ENCODE measurements around the gene N4BP2. TPM values are rescaled to one million over a fixed set of nuclear protein-coding genes. Genes with fewer than 3 reads are reported as not detected.
"Not testable (repeated sequence)": the region's sequence is repeated elsewhere in the genome, so short reads cannot be mapped to it uniquely, and the experiment has no call there.

N4BP2 gene
- 8.9 TPM for total RNA-seq

DNA sequence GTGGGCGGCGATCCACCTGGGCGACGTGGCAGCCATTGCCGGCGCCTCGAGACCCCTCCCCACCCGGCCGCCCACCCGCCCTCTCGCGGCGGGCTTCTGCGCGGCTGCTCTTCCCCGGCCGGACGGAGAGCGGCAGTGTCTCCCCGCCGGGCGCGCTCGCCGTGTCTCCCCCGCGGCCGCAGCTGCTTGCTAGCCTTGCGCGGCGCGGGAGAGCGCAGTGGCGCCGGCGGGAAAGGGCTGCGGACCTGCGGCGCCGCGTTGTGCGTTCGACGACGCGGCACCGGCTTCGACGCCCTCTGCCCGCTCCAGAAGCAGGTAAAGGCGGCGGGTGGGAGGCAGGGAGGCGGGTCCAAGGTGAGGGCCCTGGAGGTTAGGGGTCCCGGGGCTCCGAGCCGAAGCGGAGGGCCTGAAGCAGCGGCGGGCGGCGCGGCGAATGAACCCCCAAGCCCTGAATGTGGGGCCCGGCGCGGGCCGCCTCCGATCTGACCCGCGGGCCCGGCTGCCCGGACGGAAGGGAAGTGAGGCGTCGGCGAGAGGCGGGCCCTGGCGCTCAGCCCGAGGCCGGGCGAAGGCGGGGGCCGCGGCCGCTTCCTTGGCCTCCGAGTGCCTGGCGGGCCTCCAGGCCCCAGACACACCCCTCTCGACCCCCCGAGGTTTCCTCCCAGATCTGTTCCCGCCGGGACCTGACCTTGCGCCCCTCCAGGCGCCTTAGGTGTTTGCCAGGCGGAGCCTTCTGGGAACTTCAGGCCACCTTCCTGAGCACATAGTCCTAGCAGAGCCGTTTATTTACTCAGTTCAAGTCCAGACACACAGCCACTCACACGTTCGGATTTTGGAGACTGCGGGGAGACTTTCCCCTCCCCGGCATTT, at the start of gene N4BP2:
TSS of gene N4BP2 (plus strand) at position 135 of the 870 bp plus-strand sequence. CDS start 40,491 bp downstream, outside the sequence.
- peak; percentile 89 for ATAC-seq
- DNase-seq (ENCODE audit: low spot score): peak; percentile 90
- intact Hi-C loops (cut with DNase I): no loop called here

DNA sequence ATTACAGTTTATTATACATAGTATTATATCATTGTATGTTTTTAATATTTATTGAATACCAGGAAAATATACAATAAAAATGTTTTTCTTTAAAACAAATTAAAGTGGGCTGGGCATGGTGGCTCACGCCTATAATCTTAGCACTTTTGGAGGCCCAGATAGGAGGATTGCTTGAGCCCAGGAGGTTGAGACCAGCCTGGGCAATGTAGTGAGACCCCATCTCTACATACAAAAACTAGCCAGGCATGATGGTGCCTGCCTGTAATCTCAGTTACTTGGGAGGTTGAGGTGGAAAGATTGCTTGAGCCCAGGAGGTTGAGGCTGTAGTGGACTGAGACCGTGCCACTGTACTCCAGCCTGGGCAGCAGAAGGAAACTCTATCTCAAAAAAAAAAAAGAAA, 40.6 kb upstream of the N4BP2 start:
- DNase-seq (ENCODE audit: low spot score): no peak
- intact Hi-C loops (cut with DNase I): no loop called here

DNA sequence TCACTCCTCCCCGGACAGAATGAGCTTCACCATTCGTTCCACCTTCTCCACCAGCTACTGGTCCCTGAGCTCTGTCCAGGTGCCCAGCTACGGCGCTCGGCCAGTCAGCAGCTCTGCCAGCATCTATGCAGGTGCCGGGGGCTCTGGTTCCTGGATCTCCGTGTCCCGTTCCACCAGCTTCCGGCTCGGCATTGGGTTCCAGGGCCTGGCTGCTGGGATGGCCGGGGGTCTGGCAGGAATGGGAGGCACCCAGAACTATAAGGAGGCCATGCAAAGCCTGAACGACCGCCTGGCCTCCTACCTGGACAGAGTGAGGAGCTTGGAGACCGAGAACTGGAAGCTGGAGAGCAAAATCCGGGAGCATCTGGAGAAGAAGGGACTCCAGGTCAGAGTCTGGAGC, 36.4 kb upstream of the N4BP2 start:
- intact Hi-C loops (cut with DNase I): no loop called here
- DNase-seq (ENCODE audit: low spot score) (no peak), ATAC-seq (no peak)

More for the DNA sequence above, 40.6 kb upstream of the N4BP2 start:
- ATAC-seq: no peak

DNA sequence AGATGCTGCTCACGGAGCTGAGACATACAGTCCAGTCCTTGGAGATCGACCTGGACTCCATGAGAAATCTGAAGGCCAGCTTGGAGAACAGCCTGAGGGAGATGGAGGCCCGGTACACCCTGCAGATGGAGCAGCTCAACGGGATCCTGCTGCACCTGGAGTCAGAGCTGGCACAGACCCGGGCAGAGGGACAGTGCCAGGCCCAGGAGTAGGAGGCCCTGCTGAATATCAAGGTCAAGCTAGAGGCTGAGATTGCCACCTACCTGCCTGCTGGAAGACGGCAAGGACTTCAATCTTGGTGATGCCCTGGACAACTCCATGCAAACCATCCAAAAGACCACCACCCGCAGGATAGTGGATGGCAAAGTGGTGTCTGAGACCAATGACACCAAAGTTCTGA, 35.5 kb upstream of the N4BP2 start:
- intact Hi-C loops (cut with DNase I); DNase-seq (ENCODE audit: low spot score); ATAC-seq: not testable (repeated sequence)

DNA sequence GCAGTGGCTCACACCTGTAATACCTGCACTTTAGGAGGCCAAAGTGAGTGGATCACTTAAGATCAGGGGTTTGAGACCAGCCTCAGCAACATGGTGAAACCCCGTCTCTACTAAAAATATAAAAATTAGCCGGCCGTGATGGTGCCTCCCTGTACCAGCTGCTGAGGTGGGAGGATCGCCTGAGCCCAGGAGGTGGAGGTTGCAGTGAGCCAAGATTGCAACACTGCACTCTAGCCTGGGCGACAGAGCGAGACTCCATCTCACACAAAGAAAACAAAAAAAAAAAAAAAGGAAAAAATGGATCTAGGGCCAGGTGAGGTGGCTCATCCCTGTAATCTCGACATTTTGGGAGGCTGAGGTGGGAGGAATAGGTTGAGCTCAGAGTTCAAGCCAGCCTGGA, 32.6 kb upstream of the N4BP2 start:
- DNase-seq (ENCODE audit: low spot score); intact Hi-C loops (cut with DNase I); ATAC-seq: not testable (repeated sequence)

DNA sequence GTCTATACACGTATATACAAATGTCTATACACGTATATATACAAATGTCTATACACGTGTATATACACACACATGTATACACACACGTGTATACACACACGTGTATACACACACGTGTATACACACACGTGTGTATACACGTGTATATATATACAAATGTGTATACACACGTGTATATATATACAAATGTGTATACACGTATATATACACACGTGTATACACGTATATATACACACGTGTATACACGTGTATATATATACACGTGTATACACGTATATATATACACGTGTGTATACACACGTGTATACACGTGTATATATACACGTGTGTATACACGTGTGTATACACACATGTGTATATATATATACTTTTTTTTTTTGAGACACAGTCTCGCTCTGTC, 23.9 kb upstream of the N4BP2 start:
- no peak for ATAC-seq
- DNase-seq (ENCODE audit: low spot score): no peak
- intact Hi-C loops (cut with DNase I): no loop called here

DNA sequence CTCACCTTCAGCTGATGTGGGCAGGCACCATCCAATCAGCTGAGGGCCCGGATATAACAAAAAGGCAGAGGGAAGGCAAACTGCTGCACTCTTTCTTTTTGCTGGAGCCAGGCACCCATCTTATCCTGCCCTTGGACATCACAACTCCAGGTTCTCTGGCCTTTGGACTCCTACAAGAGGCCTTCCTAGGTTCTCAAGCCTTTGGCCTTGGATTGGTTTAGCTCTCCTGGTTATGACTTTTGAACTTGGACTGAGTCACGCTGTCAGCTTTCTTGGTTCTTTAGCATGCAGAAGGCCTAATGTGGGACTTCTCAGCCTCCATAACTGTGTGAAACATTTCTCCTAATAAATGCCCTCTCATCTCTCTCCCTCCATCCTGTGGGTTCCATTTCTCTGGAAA, 23.0 kb upstream of the N4BP2 start:
- intact Hi-C loops (cut with DNase I): no loop called here
- ATAC-seq: no peak
- no peak for DNase-seq (ENCODE audit: low spot score)

DNA sequence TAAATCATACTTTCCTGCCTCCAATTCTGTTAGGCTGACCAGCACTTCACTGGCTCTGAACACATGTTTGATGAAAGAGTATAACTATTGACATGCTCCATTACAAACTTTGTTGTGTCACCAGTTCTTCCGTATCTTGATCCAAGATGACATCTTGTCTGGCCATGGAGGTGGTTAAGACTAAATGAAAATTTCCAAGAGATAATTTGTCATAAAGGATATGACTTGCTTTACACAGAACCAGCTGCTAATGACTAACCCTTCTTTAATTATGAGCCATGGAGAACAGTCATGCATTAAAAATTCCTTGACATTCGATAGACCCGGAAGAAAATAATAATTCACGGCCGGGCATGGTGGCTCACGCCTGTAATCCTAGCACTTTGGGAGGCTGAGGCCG, 17.7 kb upstream of the N4BP2 start:
- ATAC-seq: no peak
- no peak for DNase-seq (ENCODE audit: low spot score)
- intact Hi-C loops (cut with DNase I): no loop called here

DNA sequence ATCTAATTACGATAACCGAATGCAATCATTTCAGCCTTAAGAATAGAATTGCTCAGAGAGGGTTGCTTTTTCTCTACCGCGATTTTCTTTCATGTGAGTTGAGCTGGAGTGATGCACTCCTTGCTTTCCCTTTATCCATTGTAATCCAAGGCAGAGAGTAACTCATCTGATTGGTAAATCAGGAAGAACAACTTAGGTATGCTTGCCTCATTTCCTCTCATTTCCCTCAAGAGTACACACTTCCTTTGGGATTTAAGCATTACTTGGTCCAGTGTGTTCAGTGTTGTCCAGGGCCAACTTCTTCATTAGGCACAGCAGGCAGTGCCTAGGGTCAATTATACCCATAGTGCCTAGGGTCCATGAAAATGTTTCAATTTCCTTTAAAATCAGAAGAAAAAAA, 15.7 kb upstream of the N4BP2 start:
- DNase-seq (ENCODE audit: low spot score) (no peak), ATAC-seq (no peak)
- intact Hi-C loops (cut with DNase I): no loop called here

DNA sequence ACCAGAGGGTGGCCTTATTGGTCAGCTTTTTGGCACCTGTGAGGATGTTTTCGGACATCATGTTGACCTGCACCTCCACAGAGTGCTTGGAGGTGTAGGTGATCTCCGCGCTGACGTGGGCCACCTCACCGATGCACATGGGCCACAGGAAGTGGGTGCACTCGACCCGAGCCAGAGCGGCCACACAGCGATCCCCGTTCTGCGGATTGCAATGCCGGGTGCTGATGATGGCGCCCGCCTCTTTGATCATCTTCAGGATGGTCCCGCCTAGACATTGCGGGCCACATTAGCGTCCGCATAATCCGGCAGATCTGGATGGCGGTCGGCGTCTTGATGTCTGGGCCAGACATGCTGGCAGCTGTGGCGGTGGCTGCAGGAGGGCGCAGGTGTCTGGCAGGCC, 12.9 kb upstream of the N4BP2 start:
- no peak for ATAC-seq
- DNase-seq (ENCODE audit: low spot score): no peak
- intact Hi-C loops (cut with DNase I): no loop called here

DNA sequence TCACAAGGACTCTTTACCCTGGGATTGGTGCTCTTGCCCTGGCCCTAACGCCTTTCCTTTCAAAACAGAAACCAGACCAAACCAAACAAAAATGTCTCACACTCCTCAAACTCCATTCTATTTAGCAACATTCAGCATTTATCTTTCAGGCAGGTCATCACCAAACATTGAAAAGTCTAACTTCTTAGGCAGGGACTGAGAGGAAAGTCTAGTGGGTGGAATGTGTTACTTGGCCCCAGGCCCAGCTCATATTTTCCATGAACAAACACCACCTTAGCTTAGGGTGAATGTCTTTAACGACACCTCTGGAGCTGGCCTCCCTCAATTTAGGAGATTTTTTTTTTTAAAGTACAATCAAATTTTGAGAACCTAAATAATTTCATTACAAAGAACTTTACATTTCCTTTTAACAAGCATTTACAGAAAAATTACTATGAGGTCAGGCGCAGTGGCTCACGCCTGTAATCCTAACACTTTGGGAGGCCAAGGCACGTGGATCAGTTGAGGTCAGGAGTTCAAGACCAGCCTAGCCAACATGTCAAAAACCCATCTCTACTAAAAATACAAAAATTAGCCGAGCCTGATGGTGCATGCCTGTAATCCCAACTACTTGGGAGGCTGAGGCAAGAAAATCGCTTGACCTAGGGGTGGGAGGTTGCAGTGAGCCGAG, 10.2 kb upstream of the N4BP2 start:
- ATAC-seq (peak; percentile 89), DNase-seq (ENCODE audit: low spot score) (peak; percentile 67)
- intact Hi-C loops (cut with DNase I): no loop called here

DNA sequence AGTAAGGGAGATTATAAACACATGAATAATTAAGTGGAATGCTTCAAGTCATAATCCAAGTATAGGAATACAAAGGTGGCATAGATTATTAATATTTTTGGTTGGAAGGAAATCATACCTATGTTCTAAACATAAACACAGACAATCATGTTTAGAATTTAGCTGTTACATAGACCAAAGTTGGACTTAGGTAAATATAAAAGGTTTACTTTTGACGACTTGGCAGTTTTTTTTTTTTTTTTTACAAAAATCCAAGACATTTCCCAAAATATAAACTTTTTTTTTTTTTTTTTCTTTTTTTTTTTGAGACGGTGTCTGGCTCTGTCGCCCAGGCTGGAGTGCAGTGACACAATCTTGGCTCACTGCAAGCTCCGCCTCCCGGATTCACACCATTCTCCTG, 3.5 kb upstream of the N4BP2 start:
- intact Hi-C loops (cut with DNase I): no loop called here
- no peak for DNase-seq (ENCODE audit: low spot score)
- ATAC-seq: no peak

DNA sequence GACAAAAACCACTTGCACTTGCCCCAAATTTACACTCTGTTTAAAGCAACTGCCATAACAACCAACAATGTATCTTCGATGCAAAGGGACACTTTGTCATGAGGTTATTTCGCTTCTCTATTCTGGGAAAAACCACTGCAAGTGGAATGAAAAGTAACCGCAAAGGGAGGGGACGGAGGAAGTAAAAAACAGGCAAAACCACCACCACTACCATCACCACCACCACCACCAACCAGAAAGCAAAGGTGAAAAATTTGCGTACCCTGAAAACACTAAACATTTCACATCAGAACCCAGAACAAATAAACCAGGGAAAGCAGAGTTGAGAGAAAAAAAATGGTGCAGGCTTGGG, 1.2 kb upstream of the N4BP2 start:
- intact Hi-C loops (cut with DNase I): no loop called here
- DNase-seq (ENCODE audit: low spot score) (no peak), ATAC-seq (no peak)

DNA sequence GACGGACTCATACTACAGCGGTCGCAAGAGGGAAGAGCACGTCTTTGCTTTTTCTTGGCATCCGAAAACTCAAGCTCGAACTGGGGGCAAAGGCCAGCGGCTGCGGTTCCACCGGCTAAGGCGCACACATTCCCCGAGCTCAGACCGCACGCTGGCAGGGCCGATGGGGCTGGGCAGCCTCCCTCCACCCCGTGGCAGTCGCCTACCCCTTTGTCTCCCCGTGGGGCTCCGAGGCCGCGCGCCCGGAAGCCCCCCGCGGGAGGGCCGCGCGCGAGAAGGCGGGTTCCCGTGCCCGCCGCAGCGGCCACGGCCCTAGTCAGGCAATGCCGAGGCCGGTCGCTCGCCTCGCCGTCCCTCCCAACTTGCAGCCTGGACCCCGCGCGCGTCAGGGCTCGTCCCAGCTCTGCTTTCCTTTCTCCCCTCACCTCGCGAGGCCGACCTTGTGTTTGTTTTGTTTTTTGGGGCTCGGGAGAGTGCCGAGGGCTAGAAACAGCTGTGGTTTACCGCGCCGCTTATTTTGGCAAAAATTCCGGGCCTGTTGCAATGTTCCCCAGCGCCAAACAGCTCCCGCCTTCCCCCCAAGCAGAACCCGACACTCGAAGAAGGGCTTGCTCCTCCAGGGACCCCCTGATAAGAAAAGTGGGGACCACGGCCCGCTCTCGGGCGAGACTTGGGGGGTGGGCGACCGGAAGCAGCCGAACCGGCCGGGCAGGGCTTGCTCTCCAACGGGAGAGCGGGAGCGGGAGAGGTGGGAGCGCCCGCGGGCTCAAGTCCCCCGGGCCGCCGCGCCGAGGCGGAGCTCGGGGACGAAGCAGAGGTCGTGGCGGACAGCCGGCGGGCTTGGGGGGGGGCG, 561 bp upstream of the N4BP2 start:
- intact Hi-C loops (cut with DNase I): no loop called here
- peak; percentile 83 for DNase-seq (ENCODE audit: low spot score)
- peak; percentile 56 for ATAC-seq

DNA sequence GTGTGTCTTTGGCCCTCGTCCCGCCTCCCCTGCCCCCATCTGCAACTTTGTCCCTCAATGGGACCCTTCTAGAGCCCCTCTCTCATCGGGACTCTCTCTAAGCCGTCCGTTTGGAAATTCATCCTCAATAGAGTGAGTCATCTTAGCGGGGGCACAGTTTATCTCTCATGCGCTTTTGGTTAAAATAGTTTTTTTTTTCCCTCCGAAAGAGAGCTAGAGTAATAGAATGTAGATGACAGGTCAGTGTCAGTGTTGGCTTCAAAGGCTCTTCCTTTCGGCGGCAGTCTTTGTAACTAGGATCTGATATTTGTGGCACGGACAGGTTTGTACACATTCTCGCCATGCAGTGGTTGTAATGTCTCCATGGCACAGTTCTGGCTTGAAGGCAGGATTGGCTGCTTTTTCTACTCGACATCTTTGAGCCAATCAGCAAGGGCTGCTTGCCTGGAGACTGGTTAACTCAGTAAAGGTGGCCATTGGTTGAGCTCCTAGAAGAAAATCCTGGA, 989 bp downstream of the N4BP2 start:
- intact Hi-C loops (cut with DNase I): no loop called here
- DNase-seq (ENCODE audit: low spot score): peak; percentile 76
- peak; percentile 89 for ATAC-seq

DNA sequence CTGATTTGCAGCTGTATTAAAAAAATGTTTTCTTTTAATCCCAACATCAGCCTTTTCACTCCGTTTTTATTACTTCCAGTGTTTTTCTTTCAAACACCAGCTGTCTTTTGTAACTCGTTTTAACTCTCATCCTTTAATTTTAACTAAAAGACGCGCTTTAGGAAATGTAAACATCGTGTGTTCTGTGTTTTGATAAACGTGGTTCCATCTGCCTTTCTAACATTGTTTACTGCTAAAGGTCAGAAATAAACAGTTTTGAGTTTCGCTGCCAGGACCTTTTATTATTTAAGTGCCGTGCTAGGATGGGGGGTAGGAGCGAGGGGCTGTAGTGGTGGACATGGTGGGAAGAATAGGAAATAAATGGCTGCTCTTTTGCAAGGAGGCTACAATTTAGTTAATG, 1.5 kb downstream of the N4BP2 start:
- ATAC-seq (no peak), DNase-seq (ENCODE audit: low spot score) (no peak)
- intact Hi-C loops (cut with DNase I): no loop called here

DNA sequence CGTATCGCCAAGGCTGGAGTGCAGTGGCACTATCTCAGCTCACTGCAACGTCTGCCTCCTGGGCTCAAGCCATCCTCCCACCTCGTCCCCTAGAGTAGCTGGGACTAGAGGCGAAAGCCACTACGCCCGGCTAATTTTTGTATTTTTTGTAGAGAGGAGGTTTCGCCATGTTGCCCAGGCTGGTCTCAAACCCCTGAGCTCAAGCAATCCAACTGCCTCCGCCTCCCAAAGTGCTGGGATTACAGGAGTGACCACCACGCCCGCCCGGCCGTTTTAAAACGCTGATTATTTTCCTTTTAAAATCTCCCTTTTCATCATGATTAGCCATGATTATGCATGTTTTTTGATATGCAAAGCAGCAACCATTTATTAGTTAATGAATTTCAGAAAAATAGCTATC, 2.2 kb downstream of the N4BP2 start:
- intact Hi-C loops (cut with DNase I): no loop called here
- DNase-seq (ENCODE audit: low spot score): no peak
- ATAC-seq: no peak

DNA sequence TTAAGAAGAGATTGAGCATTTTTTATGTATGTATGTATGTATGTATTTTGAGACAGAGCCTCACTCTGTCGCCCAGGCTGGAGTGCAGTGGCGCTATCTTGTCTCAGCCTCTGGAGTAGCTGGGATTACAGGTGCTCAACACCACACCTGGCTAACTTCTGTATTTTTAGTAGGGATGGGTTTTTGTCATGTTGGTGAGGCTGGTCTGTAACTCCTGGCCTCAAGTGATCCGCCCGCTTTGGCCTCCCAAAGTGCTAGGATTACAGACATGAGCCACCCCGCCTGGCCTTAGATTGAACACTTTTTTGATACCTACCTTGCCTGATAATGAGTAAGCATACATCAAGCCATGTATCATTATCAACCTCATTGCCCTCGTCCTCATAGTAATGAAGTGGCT, 2.7 kb downstream of the N4BP2 start:
- no peak for ATAC-seq
- intact Hi-C loops (cut with DNase I): no loop called here

DNA sequence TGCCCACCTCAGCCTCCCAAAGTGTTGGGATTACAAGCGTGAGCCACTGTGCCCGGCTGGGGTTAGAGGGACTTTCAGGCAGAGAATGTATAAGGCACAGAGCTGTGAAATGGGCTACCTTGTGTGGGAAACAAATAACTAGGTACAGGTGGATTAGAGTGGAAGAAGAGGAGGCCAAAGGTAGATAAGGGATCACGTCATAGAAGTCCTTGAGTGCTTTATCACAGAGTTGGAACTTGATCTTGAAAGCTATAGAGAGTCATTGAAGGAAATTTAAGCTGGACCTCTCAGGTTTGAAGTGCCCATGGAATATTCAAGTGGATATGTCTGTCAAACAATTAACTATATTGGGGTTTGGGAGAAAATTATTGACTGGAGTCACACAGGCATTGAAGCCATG, 8.4 kb downstream of the N4BP2 start:
- DNase-seq (ENCODE audit: low spot score) (no peak), ATAC-seq (no peak)
- intact Hi-C loops (cut with DNase I): no loop called here

More for the DNA sequence above, 2.7 kb downstream of the N4BP2 start:
- DNase-seq (ENCODE audit: low spot score): no peak

Measured in sciatic nerve (tissue), 2 donors.